GM23338 (cell line): ENCODE data around the gene MAPK8IP3. TPM values are rescaled to one million over a fixed set of nuclear protein-coding genes. Genes with fewer than 3 reads are reported as not detected.

Experiments used
- ATAC-seq: fragments of 200-7000 bp; cut with Tn5 transposase; 3 replicates; pipeline ENCODE4 v1.9.1; 2020
- DNase-seq: peaks from one replicate; pipeline ENCODE4 v3.0.0-alpha.2; 2015; ENCODE audit warnings: low spot score
- H2AFZ ChIP-seq: fragments of 200-600 bp; sonication (generic); 2 replicates; pipeline ENCODE4 v1.8.0; 2016; ENCODE audit warnings: antibody characterized with exemption, mild to moderate bottlenecking, moderate library complexity
- H3F3A ChIP-seq: fragments of 200-600 bp; sonication (generic); replicated peaks from 2 replicates; pipeline ENCODE4 v1.8.0; 2017; ENCODE audit warnings: antibody characterized with exemption, mixed run types, low read depth
- H3K27ac ChIP-seq: fragments of 200-600 bp; sonication (generic); 2 replicates; pipeline ENCODE4 v1.6.1; 2016; ENCODE audit warnings: low read depth
- H3K27me3 ChIP-seq: fragments of 200-600 bp; sonication (generic); 2 replicates; pipeline ENCODE4 v1.8.0; 2016; ENCODE audit warnings: mild to moderate bottlenecking, mixed run types, moderate library complexity; ENCODE audit not compliant: insufficient read depth
- H3K36me3 ChIP-seq: fragments of 200-600 bp; sonication (generic); 2 replicates; pipeline ENCODE4 v1.8.0; 2016; ENCODE audit warnings: mild to moderate bottlenecking; ENCODE audit not compliant: insufficient read depth
- H3K4me1 ChIP-seq: fragments of 200-600 bp; sonication (generic); 2 replicates; pipeline ENCODE4 v1.8.0; 2016; ENCODE audit warnings: mild to moderate bottlenecking, moderate library complexity; ENCODE audit not compliant: insufficient read depth
- H3K4me2 ChIP-seq: fragments of 200-600 bp; sonication (generic); 2 replicates; pipeline ENCODE4 v1.7.1; 2017; ENCODE audit warnings: mixed run types
- H3K4me3 ChIP-seq: fragments of 200-600 bp; sonication (generic); 2 replicates; pipeline ENCODE4 v1.6.1; 2016; ENCODE audit warnings: mixed run types
- H3K79me2 ChIP-seq: fragments of 200-600 bp; sonication (generic); replicated peaks from 2 replicates; pipeline ENCODE4 v1.8.0; 2017; ENCODE audit warnings: mild to moderate bottlenecking; ENCODE audit not compliant: insufficient read depth
- H3K9me2 ChIP-seq: fragments of 200-600 bp; sonication (generic); 2 replicates; pipeline ENCODE4 v1.8.0; 2017; ENCODE audit not compliant: insufficient read depth
- H4K20me1 ChIP-seq: fragments of 200-600 bp; sonication (generic); replicated peaks from 2 replicates; pipeline ENCODE4 v1.8.0; 2017; ENCODE audit warnings: mild to moderate bottlenecking; ENCODE audit not compliant: insufficient read depth
- H3K27ac Mint-ChIP-seq: 2 replicates; pipeline ENCODE4 v1.8.0; 2020; ENCODE audit warnings: inconsistent platforms, mild to moderate bottlenecking, moderate library complexity, mixed read lengths
- H3K27me3 Mint-ChIP-seq: 3 replicates; pipeline ENCODE4 v1.8.0; 2022; ENCODE audit warnings: low read depth, mild to moderate bottlenecking, moderate library complexity, mixed read lengths, inconsistent platforms; ENCODE audit not compliant: insufficient read depth, poor library complexity
- H3K36me3 Mint-ChIP-seq: 3 replicates; pipeline ENCODE4 v1.8.0; 2021; ENCODE audit warnings: low read depth, mild to moderate bottlenecking, inconsistent platforms, moderate library complexity, mixed read lengths
- H3K4me1 Mint-ChIP-seq: 3 replicates; pipeline ENCODE4 v1.8.0; 2020; ENCODE audit warnings: mild to moderate bottlenecking, inconsistent platforms, mixed read lengths
- H3K4me3 Mint-ChIP-seq: 3 replicates; pipeline ENCODE4 v1.8.0; 2021; ENCODE audit warnings: moderate library complexity, mild to moderate bottlenecking, inconsistent platforms, mixed read lengths
- H3K9me3 Mint-ChIP-seq: 3 replicates; pipeline ENCODE4 v1.8.0; 2020; ENCODE audit warnings: moderate library complexity, mild to moderate bottlenecking, inconsistent platforms, mixed read lengths
- CREB1 ChIP-seq: fragments of 250-450 bp; sonication (Bioruptor Pico); IDR thresholded peaks from 2 replicates; pipeline ENCODE4 v1.5.0; 2020; ENCODE audit warnings: low read depth, mild to moderate bottlenecking, moderate library complexity
- CTCF ChIP-seq, 2 experiments: fragments of 200-600 bp in 1 of 2; sonication (generic) in 1 of 2; conservative IDR thresholded peaks; 2 replicates each; pipeline versions ENCODE4 v1.5.1 to v1.6.1; 2016 to 2017; ENCODE audit warnings: antibody characterized with exemption in 2 of 2, low read depth in 2 of 2, mild to moderate bottlenecking in 2 of 2, moderate library complexity in 1 of 2
- ETS1 ChIP-seq: IDR thresholded peaks from 2 replicates; pipeline ENCODE4 v1.6.1; 2016; ENCODE audit warnings: antibody characterized with exemption
- EZH2 ChIP-seq: fragments of 200-600 bp; sonication (generic); IDR thresholded peaks from one replicate; pipeline ENCODE4 v1.8.0; 2017; ENCODE audit warnings: antibody characterized with exemption, mild to moderate bottlenecking, low read depth; ENCODE audit not compliant: unreplicated experiment
- JUNB ChIP-seq: IDR thresholded peaks from one replicate; pipeline ENCODE4 v1.6.1; 2016; ENCODE audit warnings: antibody characterized with exemption; ENCODE audit not compliant: unreplicated experiment
- NANOG ChIP-seq: IDR thresholded peaks from 2 replicates; pipeline ENCODE4 v1.6.1; 2016; ENCODE audit warnings: antibody characterized with exemption, borderline replicate concordance
- POLR2AphosphoS5 ChIP-seq: IDR thresholded peaks from 2 replicates; pipeline ENCODE4 v1.6.1; 2016; ENCODE audit warnings: antibody characterized with exemption, low read depth
- STAT1 ChIP-seq: IDR thresholded peaks from one replicate; pipeline ENCODE4 v1.6.1; 2016; ENCODE audit warnings: antibody characterized with exemption; ENCODE audit not compliant: unreplicated experiment
- ZNF114 ChIP-seq: fragments of 250-450 bp; sonication (Bioruptor Pico); IDR thresholded peaks from 2 replicates; pipeline ENCODE4 v1.5.0; 2020; ENCODE audit warnings: mild to moderate bottlenecking, moderate library complexity
- ZNF331 ChIP-seq: fragments of 250-450 bp; sonication (Bioruptor Pico); IDR thresholded peaks from 2 replicates; pipeline ENCODE4 v1.5.0; 2020; ENCODE audit warnings: low read depth, mild to moderate bottlenecking, moderate library complexity
- polyA plus RNA-seq: library from polyadenylated mRNA; unstranded; fragments of >200 nt; fragmentation: Nextera tagmentation; extraction: Ambion mirVana; gene quantifications from 2 replicates; pipeline ENCODE4 v1.2.1, GENCODE V29; 2016
- total RNA-seq: library from RNA; depleted of rRNA; stranded (reverse); fragments of >200 nt; shearing (Covaris generic); gene quantifications from 2 replicates; pipeline ENCODE4 v1.2.3, GENCODE V29; 2014
- TF ChIP-seq, protein P1 (sequence below): fragments of 250-450 bp; sonication (Bioruptor Pico); IDR thresholded peaks from 2 replicates; pipeline ENCODE4 v1.5.0; 2020; ENCODE audit warnings: mild to moderate bottlenecking, moderate library complexity

Gene MAPK8IP3
- total and polyA plus RNA-seq, 2 experiments from 2014 or later: 11.3 to 58.4 TPM

DNA sequence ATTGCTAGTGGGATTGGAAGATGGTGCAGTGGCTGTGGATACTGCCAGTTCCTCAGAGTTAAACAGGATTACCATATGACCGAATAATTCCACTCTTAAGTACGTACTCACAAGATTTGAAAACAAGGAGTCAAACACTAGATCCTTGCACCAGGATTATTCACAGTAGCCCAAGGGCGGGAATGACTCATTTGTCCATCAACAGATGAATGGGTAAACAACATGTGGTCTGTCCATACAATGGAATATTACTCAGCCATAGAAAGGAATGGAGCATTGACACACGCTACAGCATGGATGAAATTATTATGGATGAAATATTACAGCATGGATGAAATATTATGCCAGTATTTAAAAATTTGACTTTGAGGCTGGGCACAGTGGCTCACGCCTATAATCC, 9.1 kb upstream of the MAPK8IP3 start:
- TF ChIP-seq EZH2: no peak
- TF ChIP-seq CREB1 (CRISPR knock-in tag): no peak
- no peak for TF ChIP-seq ZNF114 (CRISPR knock-in tag)
- TF ChIP-seq JUNB: no peak
- TF ChIP-seq ZNF331: no peak
- TF ChIP-seq CTCF (conservative IDR thresholded peaks at IDR 0.05; ENCODE audit: low read depth in 2 of 2): no peak
- no peak for TF ChIP-seq NANOG
- no peak for TF ChIP-seq STAT1
- no peak for TF ChIP-seq POLR2AphosphoS5
- TF ChIP-seq, protein P1, sequence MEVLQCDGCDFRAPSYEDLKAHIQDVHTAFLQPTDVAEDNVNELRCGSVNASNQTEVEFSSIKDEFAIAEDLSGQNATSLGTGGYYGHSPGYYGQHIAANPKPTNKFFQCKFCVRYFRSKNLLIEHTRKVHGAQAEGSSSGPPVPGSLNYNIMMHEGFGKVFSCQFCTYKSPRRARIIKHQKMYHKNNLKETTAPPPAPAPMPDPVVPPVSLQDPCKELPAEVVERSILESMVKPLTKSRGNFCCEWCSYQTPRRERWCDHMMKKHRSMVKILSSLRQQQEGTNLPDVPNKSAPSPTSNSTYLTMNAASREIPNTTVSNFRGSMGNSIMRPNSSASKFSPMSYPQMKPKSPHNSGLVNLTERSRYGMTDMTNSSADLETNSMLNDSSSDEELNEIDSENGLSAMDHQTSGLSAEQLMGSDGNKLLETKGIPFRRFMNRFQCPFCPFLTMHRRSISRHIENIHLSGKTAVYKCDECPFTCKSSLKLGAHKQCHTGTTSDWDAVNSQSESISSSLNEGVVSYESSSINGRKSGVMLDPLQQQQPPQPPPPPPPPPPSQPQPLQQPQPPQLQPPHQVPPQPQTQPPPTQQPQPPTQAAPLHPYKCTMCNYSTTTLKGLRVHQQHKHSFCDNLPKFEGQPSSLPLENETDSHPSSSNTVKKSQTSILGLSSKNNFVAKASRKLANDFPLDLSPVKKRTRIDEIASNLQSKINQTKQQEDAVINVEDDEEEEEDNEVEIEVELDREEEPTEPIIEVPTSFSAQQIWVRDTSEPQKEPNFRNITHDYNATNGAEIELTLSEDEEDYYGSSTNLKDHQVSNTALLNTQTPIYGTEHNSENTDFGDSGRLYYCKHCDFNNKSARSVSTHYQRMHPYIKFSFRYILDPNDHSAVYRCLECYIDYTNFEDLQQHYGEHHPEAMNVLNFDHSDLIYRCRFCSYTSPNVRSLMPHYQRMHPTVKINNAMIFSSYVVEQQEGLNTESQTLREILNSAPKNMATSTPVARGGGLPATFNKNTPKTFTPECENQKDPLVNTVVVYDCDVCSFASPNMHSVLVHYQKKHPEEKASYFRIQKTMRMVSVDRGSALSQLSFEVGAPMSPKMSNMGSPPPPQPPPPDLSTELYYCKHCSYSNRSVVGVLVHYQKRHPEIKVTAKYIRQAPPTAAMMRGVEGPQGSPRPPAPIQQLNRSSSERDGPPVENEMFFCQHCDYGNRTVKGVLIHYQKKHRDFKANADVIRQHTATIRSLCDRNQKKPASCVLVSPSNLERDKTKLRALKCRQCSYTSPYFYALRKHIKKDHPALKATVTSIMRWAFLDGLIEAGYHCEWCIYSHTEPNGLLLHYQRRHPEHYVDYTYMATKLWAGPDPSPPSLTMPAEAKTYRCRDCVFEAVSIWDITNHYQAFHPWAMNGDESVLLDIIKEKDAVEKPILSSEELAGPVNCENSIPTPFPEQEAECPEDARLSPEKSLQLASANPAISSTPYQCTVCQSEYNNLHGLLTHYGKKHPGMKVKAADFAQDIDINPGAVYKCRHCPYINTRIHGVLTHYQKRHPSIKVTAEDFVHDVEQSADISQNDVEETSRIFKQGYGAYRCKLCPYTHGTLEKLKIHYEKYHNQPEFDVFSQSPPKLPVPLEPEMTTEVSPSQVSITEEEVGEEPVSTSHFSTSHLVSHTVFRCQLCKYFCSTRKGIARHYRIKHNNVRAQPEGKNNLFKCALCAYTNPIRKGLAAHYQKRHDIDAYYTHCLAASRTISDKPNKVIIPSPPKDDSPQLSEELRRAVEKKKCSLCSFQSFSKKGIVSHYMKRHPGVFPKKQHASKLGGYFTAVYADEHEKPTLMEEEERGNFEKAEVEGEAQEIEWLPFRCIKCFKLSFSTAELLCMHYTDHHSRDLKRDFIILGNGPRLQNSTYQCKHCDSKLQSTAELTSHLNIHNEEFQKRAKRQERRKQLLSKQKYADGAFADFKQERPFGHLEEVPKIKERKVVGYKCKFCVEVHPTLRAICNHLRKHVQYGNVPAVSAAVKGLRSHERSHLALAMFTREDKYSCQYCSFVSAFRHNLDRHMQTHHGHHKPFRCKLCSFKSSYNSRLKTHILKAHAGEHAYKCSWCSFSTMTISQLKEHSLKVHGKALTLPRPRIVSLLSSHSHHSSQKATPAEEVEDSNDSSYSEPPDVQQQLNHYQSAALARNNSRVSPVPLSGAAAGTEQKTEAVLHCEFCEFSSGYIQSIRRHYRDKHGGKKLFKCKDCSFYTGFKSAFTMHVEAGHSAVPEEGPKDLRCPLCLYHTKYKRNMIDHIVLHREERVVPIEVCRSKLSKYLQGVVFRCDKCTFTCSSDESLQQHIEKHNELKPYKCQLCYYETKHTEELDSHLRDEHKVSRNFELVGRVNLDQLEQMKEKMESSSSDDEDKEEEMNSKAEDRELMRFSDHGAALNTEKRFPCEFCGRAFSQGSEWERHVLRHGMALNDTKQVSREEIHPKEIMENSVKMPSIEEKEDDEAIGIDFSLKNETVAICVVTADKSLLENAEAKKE (CRISPR knock-in tag): no peak
- TF ChIP-seq ETS1: no peak
- Histone ChIP-seq H3K36me3 (peaks cover 72% of the 10 kb centered on the region), H3K27me3 (no peaks in the 10 kb centered on the region), H3K4me1 (no peaks in the 10 kb centered on the region), H2AFZ (no peak overlapping the region), H3K4me2 (no peak overlapping the region), H3K79me2 (peaks cover 47% of the 10 kb centered on the region), H3K27ac (no peak overlapping the region), H3K4me3 (no peak overlapping the region), H3K9me2 (no peaks in the 10 kb centered on the region), H4K20me1 (peaks cover 71% of the 10 kb centered on the region), H3F3A (peaks cover 5% of the 10 kb centered on the region; the same call in 1 of the 2 replicates)
- Mint-ChIP-seq H3K27me3 (peaks cover 6% of the 10 kb centered on the region), H3K27ac (no peak overlapping the region), H3K9me3 (no peaks in the 10 kb centered on the region), H3K36me3 (peaks cover 99% of the 10 kb centered on the region), H3K4me3 (no peak overlapping the region), H3K4me1 (no peaks in the 10 kb centered on the region)
- DNase-seq (no peak), ATAC-seq (no peak)
